ENCODE results near the gene GALT.
A peak's percentile ranks its signal among the peaks of the same experiment; 100 is the strongest.

- peak in 1 of 2 donors; percentile 97 for TF ChIP-seq POLR2AphosphoS5 (IDR thresholded peaks at IDR 0.05; ENCODE audit: insufficient read depth in 1 of 2, low read depth in 1 of 2)
- no peak for TF ChIP-seq CTCF (IDR thresholded peaks at IDR 0.05)
- TF ChIP-seq POLR2A (IDR thresholded peaks at IDR 0.05): peak in 1 of 2 donors; percentile 82
Measured at GRCh38 chr9:34611811-34612787, 34.4 kb upstream of the GALT start, which contains the start of gene RPP25L.

Data from vagina (tissue), 2 donors.